GM12801 (cell line): Measurements from ENCODE around the gene DCAF5.

Source experiments
- TF ChIP-seq, protein P1 (sequence below): IDR thresholded peaks from one replicate; pipeline ENCODE4 v1.5.1; 2011; ENCODE audit warnings: control low read depth; ENCODE audit not compliant: insufficient read length; ENCODE audit errors: extremely low read depth

Gene DCAF5

DNA sequence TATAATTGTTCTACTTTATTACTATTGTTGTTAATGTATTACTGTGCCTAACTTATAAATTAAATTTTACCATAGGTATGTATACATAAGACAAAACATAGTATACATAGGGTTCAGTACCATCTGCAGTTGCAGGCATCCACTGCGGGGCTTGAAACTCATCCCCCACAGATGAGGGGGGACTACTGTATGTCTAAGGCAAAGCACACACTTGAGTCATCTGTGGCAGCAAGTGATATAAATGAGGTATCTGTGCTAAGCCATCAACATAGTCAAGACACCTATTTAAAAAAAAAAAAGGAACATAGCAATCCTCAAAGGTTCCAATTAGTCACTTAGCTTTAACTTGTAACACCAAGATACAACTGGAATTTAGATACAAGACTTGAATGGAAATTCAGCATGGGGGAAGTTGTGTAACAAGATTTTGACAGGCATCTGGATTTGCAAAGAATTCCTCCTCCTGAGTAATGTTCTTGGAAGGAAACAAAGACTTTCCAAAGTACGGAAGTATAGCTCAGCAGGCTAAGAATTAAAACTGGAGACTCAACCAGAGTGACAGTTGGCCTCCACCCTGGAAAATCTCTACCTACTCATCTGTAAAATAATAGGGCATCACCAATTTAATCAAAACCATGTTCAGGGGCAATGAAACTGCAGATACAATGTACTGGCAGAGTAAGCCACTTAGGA, 14.9 kb downstream of the DCAF5 start:
- TF ChIP-seq, protein P1, sequence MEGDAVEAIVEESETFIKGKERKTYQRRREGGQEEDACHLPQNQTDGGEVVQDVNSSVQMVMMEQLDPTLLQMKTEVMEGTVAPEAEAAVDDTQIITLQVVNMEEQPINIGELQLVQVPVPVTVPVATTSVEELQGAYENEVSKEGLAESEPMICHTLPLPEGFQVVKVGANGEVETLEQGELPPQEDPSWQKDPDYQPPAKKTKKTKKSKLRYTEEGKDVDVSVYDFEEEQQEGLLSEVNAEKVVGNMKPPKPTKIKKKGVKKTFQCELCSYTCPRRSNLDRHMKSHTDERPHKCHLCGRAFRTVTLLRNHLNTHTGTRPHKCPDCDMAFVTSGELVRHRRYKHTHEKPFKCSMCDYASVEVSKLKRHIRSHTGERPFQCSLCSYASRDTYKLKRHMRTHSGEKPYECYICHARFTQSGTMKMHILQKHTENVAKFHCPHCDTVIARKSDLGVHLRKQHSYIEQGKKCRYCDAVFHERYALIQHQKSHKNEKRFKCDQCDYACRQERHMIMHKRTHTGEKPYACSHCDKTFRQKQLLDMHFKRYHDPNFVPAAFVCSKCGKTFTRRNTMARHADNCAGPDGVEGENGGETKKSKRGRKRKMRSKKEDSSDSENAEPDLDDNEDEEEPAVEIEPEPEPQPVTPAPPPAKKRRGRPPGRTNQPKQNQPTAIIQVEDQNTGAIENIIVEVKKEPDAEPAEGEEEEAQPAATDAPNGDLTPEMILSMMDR: no peak

DNA sequence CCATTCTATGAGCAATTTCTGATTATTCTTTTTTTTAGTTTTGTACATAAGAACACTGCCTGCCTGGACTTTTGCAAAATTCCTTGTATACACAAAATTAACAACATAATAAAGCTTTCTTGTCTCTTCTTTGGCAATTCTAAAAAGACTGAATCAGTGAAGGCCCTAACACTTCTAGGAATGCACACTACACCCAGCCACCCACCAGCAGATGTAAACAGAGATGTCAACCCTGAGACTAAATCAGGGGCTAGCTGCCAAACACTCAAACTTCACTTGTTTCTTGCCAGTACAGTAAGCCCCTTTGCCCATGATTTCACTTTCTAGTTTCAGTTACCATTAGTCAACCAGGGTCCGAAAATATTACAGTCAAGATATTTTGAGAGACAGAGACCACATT, 15.5 kb downstream of the DCAF5 start:
- TF ChIP-seq, protein P1: no peak

DNA sequence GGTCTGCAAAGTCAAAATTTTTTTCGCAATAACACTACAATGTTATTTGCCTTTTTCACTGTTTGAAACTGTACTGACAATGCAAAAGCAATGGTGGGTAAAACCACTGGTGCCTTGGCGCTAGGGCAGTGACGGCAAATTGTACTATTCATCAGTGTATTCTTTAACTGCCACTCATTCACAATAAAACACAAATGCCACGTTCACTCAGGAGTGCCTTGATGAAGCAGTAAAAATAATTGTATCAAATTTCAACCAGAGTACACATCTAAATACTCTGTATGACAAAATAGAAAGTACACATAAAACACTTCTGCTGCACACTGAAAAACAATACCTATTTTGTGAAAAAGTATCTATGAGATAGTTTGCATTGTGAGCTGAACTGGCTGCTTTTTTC, 17.8 kb downstream of the DCAF5 start:
- TF ChIP-seq, protein P1: no peak

DNA sequence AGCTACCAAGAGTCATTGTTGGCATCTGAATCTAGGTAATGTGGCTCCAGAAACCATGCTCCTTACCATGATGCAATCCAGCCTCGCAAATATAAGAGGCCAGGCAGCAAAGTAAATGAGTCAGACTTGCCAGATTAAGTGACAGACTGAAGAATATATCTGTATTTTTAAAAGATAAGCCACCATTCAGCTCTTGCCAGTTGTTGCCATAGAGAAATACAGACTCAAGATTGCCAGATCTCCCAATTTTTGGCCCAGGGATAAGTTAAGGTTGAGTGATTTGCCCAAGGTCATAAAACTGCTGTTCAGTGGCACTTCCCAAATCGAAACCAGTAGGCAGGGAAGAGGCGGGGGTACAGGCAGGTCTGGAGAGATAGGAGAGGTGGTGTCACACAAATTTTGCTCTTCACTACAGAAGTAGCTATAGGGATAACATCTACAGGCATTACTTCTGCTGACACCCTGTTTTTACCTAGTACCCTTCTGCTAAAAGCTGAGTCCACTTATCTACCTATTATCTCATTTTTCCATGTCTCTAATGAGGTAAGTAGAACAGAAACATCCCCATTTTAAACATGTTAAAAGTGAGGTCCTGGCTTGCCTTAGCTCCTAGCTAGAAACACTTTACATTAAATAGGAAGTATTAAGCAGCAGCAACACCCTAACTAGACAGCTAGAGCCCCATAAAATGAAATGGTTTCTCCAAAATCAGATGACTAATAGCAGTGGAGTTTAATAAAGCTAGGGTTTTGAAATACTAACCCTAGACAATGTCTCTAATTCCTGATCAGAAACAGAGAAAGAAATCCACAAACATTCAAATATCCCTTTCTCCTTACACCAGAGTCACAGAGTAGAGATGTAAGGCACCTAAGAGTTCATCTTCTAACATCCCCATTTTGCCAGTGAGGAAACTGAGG, 19.5 kb downstream of the DCAF5 start:
- TF ChIP-seq, protein P1: no peak

DNA sequence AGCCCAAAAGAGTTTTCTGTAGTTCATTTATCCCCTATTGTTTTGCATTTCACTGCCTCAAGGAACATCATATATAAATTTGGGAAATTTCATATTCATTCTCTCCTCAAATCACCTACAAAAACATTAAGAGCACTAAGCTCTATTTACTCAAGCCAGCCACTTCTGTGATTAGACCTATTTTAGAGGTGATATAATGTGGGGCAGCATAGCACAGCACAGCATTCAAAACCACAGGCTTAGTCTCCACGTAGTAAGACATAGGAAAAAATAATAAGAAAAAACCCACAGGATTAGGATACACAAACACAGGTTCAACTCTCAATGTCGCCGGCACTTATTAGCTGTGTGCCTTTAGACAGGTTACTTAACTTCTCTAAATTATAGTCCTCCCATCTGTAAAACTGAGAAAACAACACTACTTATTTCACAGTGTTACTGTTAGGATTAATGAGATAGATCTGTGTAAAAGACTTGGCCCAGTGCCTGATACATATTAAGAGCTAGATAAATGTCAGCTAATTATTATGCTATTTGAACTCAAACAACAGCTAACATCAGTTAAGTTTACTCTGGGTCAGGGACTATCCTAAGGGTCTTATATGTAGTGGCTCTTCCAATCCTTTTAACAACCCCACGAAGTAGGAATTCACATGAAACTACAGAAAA, 20.3 kb downstream of the DCAF5 start:
- TF ChIP-seq, protein P1: no peak

DNA sequence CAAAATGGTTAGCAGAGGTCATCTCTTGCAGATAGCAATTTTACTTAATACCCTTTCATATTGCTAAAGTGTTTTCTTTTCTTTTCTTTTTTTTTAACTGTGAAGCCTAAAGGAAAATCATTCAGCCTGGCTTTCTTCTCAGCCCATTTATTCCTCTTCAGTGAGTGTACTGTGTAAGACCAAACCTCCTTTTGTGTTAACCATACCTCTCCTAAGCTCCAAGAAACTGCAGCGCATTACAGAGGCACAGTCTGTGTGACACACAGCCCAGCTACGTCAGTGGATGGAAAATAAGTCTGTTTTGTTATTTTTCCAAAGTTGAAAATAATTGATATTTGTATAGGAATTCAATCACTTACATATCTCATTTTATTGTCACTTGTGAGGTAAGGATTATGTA, 21.7 kb downstream of the DCAF5 start:
- TF ChIP-seq, protein P1: no peak

GRCh38 chr14:69129264-69129880, 23.5 kb downstream of the DCAF5 start:
- TF ChIP-seq, protein P1: peak; percentile 92
